RPMI8226 (cell line): ENCODE data around the gene NAA40.

Experiments
- DNase-seq: peaks from one replicate; pipeline ENCODE4 v3.0.0-alpha.2; 2015

NAA40 gene

DNA sequence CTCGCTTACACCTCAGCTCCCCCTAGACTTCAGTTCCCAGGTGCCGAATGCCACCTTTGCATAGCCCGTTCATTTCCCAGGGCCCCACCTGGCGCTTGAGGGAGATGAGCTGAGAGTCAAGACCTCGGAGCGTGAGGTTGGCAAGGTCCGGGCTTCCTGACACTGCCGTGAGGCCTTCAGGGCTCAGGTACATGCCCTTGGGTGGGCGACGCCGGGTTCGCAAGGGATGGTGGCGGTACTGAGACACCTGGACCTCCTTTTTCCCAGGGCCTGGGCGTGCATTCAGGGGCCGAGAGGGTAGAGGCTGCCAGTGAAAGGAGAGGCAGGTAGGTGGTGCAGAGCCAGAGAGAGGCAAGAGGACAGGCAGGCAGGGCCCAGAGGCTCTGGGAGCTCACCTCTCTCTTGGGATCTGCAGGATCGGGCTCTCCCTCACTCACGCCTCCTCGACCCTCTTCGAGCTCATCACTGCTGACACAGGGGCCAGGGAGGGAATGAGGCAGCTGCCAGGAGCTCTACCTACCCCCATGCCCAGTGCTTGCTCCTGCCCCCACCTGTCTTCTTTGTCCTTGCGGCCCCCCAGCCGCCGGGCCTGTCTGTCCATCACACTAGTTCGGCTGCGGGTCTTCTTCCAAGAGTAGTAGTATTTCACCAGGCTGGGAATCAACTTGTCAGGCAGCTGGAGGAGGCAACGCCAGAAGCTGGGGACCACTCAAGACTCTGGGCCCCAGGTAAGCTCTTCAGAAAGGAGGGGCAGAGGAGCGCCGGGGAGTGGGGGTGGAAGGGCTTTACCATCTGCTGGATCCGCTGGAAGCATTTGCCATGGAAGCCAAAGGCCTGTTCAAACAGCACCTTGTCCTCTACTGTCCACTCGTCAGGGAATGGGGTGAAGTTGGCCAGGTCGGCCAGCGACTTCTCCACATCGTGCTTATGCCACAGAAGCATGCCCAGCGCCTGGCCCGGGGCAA is 24.7 kb upstream of the NAA40 start:
- no peak for DNase-seq

DNA sequence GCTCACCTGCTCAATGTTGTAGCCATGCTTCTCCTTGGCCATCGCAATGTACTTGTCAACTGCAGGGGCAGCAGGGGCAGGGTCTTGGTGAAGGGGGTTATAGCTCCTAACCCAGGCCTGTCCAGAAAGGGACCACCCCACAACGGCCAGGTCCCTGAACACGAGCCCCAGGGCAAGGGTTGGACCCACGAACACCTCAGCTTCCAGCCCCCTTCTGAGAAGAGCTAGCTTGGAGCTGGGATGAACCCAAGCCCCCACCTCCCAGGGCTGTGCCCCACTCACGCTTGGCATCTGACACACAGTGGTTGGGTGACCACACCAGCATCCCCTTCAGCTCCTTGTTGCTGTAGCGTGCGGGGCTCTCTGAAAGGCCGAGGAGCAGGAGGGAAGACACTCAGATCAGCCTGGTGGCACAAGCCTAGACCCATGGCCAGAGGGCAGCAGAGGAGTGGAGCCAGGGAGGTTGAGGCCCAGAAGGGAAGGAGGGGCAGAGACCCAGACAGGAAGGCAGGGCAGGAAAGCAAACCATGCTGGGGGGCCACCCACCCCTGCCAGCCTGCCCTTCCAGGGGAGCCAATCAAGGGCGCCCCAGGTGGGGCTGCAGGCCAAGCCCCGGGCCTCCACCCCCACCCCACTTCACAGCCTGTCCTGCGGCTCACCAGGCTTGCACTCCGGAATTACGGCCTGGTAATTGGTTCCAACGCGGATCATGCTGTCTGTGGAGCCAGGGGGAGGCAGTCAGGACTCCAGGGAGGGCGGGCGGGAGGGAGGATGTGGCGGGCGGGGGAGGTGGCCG is 23.7 kb upstream of the NAA40 start:
- no peak for DNase-seq

GRCh38 chr11:63915961-63916836 is 22.6 kb upstream of the NAA40 start:
- peak; percentile 54 for DNase-seq

DNA sequence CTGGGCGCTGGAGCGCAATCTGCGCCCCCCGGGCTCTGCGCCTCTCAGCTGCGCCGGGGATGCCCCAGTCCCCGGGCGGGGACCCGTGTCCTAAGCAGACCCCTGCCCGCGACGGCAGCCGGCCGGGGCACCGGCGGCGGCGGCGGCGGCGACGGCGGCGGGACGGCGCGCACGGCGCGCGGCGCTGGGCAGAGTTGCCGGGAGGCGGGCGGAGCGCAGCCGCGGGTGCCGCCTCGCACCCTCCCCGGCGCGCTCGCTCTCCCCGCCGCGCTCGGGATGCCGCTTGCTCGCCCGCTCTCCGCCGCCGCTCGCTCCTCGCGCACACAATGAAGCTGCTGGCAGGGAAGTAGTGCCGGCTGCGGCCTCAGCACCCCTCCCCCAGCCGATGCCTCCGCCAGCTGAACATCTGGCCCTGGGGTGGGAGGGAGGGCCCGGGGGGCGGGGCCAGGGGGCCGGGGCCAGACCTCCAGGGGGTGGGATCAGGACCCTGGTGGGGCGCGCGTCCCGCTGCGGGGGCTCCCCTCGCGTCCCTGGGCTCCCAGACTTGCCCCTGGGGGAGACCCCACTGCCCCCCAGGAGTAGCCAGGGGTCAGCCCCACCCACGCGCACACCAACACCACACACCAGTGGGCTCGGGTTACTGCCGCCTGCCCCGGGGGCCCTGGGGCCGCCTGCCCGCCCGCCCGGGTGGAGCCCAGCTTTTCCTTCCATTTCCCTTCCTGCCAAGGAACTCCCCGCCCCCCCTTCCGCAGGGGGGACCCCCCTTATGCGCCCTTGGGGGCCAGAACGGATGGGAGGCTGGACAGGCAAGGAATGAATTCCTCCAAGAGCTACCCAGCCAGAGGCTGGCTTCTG is 21.7 kb upstream of the NAA40 start, which contains the start of gene RCOR2:
TSS of gene RCOR2 (minus strand) at position 328 of the 855 bp plus-strand sequence. CDS start 708 bp downstream, outside the sequence.
- DNase-seq, result peak; percentile 96

DNA sequence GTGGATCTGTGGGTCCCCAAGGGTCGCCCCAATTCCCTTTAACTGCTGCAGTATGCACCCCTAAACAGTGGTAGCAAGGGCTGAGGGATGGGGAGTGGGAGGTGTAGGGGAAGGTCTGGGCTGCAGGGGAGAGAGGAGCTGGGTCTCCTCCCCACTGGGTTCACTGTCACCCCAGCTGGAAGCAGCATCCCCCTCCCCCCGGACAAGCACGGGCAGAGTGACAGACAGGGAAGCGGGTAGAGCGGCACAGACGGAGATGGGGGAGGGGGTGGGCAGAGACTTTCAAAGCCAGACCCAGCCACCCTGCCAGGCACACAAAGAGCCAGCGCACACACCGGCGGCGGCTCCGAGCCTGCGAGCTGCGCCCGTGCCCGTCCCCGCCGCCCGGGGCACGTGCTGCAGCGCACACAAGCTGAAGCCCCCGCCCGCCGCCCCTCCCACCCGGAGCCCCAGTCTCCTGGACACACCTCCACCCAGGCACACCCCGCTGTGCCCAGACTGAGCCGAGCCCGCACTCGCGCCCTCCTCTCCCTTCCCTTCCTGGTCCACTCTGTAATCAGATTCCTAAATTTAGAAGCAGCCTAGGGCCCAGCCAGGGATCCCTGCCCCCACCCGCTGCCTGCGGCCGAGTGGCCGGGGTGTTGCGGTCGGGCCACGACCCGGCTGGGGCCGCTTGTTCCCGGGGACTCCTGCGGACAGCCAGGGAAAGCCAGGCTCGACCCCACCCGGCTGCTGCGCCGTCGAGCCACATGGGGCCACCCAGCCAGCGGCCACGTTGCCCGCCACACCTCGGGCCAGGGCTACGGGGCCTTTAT is 20.9 kb upstream of the NAA40 start:
- DNase-seq, result peak; percentile 89

- DNase-seq, result no peak
These were observed 20.2 kb upstream of the NAA40 start for GRCh38 chr11:63918507-63919191.

GRCh38 chr11:63919267-63920125 is 19.3 kb upstream of the NAA40 start:
- DNase-seq, result peak; percentile 35

DNA sequence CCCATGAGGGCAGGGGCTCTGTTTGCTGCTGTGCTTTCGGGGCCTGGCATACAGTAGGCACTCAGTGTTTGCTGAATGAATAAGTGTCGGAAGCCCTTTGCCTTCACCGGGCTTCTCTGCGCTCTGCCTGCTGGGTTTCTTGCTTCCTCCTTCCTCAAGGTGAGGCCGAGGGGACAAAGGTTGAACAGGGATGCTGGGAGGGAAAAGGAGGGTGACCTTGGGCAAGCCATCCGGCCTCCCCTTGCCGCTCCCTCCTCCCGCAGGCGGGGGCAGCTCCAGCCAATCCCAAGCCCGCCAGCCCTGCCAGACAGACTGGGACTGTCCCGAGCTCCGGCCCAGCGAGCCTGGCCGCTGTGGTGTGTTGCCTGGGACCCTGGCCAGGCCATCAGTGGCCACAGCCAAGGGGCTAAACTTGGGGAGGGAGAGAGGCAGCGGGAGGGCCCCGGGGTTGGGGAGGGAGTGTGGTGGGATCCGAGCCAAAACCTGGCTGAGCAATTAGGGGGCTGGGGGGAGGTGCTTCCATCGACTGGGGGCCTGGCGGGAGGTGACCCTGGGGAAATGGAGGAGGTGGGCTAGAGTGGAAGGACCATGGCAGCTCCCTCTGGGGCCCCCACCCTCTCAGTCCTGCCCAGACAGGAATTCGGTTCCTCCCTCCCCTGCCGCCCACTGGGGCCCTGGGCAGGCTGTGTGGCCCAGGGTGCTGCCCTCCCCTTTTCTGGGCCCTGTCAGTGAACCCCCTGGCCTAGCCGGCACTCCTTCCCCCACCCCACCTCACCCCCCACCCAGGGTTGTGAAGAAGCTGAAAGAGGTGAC is 18.5 kb upstream of the NAA40 start:
- no peak for DNase-seq

GRCh38 chr11:63920939-63921417 is 17.8 kb upstream of the NAA40 start:
- no peak for DNase-seq

DNA sequence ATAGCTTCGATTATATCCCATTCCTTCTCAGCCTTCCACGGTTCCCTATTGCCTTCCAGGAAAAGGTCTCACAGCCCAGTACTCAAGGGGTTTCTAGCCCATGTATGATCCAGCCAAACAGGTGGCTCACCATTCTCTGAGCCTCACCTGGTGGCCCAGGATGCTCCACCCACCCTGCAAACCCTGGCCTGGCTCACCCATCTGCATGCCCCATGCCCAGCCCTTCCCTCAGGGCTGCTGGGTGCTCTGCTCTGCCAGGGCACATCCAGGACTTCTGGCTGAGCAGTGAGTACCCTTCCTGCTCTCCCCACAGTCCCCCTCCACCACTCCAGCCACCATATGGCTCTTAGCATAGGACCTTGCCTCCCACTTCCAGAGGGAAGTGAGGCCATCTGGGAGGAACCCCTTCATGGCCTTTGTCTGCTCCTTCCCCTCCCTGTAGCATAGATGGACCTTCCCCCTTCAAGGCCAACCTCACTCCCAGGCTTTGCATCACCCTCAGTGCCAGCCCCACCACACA is 16.1 kb upstream of the NAA40 start:
- no peak for DNase-seq

- no peak for DNase-seq
These were observed 15.5 kb upstream of the NAA40 start for GRCh38 chr11:63923319-63923718.

- no peak for DNase-seq
These were observed 9.2 kb upstream of the NAA40 start for GRCh38 chr11:63929616-63930015.

GRCh38 chr11:63931045-63931444 is 7.8 kb upstream of the NAA40 start:
- no peak for DNase-seq

DNA sequence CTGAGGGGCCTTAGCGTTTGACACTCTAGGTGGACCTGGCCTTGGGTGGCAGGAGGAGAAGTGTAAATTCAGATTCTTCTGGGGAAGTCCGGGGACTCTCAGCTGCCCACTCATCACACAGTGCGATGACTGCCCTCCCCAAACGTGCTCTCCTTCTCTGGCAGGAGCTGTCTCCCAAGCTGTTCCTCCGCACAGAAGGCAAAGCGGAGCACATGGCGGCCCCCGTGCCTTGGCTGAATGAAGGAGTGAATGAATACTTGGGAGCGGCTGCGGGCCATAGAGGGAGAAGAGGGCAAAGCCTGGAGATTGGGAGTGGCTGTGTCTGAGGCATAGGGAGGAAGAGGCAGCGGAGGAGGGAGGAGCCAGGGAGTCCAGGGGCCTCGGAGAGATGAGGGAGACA is 6.9 kb upstream of the NAA40 start:
- DNase-seq, result no peak

DNA sequence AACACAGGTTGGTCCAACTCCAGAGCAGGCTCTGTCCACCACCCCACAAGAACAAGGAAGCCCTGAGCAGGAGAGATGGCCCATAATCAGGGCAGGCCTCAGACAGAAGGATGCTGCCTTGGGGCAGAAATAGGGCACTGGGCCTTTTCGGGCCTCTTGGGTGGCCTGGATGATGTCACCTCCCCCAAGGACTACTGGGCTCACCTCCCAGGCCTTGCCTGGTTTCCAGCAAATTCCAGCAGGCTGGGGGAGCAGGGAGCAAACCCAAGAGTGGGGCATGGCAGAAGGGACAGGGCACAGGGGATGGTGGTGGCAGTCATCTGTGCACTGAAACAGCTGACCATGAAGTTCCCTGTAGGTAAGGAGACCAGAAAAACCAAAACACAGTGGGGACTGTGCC is 5.3 kb upstream of the NAA40 start:
- DNase-seq, result no peak

GRCh38 chr11:63937713-63938478 is 906 bp upstream of the NAA40 start:
- peak; percentile 89 for DNase-seq

DNA sequence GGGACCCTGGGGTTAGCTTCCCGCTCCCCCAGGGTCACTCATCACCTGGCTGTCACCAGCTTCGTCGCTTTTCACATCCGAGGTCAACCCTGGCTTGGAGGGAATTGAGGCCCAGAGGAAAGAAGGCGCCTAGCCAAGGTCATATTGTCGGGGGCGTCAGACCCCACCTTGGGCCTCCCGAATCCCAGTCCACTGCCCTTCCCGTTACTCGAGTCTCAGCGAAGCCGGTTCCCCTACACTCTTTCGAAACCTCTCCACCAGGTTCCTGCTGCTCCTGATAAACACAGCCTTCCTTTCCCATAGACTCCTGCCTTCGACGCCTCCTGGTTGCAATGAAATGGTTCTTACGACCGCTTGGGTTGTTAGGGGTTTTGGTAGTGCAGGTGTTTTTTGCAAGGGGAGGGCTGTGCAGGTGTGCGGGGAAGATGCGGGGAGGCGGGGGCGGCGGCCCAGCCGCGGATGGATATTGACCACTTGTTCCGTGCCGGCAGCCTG is 642 bp downstream of the NAA40 start:
- peak; percentile 60 for DNase-seq
